ENCODE results near the gene C2CD4C. TPM values are rescaled to one million over a fixed set of nuclear protein-coding genes. Genes with fewer than 3 reads are reported as not detected.
"Not testable (repeated sequence)": the region's sequence is repeated elsewhere in the genome, so short reads cannot be mapped to it uniquely, and the experiment has no call there.

Gene C2CD4C
- total RNA-seq, 1 donor from 2014 or later, result 2.7 TPM

DNA sequence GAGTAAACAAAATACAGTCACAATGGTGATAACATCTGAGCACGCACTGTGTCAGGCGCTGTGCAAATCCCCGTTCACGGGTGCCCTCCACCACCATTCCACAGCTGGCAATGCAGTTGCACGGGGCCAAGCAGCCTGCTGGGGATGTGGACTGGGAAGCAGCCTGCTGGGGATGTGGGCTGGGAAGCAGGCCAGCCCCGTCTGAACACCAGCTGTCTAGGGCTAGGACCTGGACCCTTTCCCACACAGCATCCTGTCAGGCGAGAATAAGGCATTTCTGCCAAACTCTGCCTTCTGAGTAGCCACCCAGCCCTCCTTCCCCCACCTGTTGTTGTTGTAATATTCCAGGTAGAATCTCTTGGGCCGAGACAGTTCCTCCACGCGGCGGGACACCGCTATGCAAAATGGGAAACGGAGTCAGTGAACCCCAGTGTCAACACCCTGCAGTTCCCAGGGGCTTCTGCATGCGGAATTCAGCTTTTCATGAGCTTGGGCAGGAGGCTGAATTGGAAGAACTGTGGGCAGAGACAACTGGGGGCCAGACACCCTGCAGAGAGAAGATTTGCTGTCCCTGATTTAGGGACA, 36.5 kb downstream of the C2CD4C start:
- intact Hi-C loops (cut with DNase I), result no loop called here
- peak; percentile 80 for DNase-seq (ENCODE audit: low spot score)

DNA sequence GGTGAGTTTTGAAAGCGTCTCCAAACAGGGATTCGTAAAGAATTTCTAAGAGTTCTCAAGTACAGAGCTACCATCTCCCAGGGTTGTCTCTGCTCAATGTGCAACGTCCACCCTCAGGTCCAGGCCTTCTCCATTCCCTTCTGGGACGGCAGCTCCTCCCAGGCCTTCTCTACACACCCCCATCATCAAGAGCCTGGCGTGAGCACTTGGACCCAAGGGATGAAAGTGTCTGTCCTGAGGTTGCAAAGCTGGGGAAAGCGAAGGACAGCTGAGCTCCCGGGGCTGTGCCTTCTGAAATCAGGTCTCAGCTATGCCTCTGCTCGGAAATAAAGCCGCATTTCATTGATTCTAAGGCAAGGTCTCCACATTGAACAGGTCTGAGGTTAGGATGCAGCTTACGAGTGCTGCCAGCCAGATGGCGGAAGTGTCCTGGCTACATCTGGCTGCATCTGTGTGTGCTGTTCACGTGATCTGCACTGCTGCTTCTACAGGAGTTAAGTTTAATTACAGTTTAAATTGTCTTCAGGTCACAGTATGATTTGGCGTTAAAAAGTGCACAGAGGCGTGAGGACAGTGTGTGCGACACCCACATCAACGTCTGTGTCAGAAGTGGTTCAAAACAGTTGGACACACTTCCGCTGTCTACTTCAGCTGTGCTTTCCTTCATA, 37.3 kb downstream of the C2CD4C start:
- intact Hi-C loops (cut with DNase I), result no loop called here
- DNase-seq (ENCODE audit: low spot score), result no peak

DNA sequence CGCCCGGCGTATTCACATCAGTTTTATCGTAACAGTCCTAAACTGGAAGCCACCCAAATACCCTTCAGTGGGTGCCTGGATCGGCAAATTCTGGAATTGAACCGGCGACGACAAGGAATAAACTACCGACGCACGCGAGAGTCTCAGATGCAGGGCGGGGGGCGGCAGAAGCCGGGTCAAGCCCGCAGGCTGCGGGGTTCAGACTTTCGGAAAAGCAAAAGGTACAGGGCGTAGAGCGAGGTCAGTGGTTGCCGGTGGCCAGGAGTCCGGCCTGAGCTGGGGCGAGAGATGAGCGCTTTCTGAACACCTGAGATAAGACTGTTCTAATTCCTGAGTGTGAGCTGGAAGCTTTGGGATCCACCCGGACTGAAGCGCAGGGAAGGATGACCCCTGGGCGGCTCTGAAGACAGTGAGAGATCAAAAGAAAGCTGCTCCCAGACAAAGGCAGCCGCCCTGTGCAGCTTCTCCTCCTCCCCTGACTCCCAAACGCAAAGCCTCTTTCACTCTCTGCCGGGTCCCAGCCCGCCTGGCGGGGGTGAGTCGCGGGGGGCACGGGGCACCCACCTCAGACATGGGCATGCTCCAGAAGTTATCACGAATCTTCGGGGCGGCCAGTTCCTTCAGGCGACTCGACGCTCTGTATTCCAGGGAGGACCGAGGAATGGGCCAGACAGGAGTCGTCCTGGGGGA, 38.2 kb downstream of the C2CD4C start:
- no peak for DNase-seq (ENCODE audit: low spot score)
- intact Hi-C loops (cut with DNase I), result no loop called here

DNA sequence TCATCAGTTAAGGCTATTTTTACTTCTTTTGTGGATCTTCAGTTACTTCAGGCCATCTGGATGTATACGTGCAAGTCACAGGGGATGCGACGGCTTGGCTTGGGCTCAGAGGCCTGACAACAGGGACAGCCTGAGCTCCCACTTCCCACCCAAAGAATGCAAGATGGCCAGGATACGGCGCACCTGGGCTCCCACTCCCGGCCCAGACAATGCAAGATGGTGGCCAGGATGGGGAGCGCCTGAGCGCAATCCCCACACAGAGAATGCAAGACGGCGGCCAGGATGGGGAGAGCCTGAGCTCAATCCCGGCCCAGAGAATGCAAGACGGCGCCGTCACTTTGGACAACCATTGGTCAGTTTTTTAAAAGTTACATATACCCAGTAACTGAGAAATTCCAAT, 39.1 kb downstream of the C2CD4C start:
- intact Hi-C loops (cut with DNase I), result no loop called here
- no peak for DNase-seq (ENCODE audit: low spot score)

DNA sequence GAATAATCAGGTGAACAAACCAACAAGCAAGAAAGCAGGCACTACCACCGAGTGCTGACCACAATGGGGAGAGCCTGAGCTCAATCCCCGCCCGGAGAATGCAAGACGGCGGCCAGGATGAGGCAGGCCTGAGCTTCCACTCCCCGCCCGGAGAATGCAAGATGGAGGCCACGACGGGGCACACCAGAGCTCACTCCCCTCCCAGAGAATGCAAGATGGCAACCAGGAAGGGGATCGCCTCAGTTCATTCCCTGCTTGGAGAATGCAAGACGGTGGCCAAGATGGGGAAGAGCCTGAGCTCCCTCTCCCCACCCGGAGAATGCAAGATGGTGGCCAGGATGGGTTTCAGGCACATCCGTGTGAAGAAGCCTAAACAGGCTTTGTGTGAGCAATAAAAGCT, 39.7 kb downstream of the C2CD4C start:
- peak; percentile 47 for DNase-seq (ENCODE audit: low spot score)
- intact Hi-C loops (cut with DNase I), result no loop called here

DNA sequence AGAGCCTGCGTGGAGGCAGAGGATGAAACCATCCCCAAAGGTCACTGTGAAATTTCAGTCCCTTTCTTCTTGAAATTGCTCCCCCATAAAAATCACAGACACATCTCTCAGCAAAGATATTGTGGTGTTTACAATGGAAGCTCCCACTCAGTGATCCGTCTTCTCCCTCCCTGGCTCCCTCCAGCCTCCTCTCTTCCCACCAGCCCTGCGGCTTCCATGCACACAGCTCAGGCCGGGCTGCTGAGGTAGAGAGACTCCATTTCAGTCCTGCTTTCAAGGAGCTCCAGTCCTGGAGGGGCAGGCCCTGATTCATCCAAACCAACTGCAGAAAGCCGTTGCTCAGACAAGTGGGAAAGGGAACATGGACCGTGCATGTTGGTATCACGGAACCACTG, 40.3 kb downstream of the C2CD4C start:
- intact Hi-C loops (cut with DNase I), result no loop called here

DNA sequence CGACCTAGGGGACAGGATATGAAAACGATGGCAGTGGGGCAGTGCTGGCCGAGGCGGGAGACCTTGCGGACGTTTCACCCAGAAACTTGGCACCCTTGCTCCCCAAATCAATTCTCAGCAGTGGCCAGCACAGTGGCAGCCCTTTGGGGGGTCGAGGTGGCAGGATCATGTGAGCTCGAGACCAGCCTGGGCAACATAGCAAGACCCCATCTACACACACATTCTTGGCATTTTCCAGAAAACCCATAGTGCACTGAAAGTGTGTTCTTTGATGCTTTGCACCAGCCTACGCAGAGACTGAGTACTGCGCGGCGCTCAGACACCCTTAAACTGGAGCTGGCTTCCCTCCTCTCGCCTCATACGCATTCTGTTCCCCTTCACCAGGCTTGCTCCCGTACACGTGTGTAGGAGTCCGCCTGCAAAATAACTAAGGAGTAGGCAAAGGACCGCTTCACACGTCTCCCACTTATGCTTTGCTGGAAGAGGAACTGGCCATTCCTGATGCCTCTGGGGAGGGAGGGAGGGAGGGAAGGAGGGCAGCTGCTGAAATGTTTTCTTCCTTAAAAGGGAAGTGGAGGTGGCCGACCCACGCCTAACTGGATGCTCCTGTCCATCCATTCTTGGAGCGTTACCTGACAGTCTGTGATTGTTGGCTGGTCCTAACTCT, 40.9 kb downstream of the C2CD4C start:
- intact Hi-C loops (cut with DNase I), result no loop called here
- no peak for DNase-seq (ENCODE audit: low spot score)

More for the DNA sequence above, 40.3 kb downstream of the C2CD4C start:
- DNase-seq (ENCODE audit: low spot score), result no peak

DNA sequence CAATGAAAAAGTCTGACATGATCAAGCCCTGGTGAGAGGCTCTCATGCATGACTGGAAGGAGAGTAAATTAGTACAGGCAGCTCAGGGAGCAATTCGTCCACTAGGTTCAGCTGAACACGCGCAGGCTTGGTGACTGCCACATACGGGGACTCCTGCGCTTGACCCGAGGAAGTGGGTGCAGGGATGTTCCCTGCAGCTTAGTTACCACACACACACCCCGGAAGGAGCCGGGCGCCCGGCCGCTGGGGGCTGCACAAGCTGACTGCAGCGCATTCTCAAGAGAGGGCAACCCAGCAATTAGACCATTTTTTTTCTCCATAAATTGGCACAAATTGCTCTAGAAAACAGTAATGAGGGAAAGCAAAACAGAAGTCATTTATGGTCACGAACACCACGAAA, 41.4 kb downstream of the C2CD4C start:
- DNase-seq (ENCODE audit: low spot score), result no peak
- intact Hi-C loops (cut with DNase I), result no loop called here

DNA sequence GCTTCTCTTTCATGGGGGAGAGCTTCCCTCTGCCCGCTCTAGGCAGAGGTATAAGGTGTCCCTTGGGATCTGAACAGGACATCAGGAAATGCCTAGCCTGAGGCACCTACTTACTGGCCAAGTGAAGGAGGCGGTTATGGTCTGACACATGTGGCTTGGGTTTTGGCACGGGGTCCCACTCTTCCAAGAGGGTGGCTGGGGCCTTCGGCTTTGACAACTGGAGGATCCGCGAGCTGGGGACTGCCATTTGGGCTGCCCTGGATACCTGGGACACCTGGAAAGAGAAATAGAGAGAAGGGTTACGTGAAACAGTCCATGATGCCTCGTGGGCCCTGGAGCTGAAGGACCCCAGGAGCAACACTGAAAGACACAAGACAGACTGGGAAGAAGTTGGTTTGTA, 42.0 kb downstream of the C2CD4C start:
- intact Hi-C loops (cut with DNase I), result no loop called here
- DNase-seq (ENCODE audit: low spot score), result no peak

DNA sequence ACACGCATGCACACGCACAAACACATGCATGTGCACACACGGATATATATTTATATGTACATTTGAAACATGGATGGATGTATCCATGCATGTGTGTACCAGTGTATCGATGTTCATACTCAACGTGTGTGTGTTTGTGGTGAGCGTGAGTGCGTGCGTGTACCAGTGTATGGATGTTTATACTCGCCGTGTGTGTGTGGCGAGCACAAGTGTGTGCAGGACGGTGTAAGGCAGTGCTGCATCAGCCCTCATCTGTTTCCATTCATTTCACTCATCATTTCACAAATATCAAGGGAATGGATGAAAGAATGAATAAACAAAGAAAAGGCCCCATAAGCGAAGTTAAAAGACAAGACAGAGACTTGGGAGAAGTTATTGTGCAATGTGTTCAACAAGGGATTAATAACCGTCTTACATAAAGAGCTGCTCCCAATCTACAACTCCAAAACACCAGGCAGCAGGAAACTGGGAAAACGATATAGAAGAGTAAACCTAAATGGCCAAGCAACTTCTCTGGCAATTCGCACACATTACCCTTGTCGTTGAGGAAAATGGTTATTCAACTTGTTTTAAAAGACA, 42.7 kb downstream of the C2CD4C start:
- intact Hi-C loops (cut with DNase I), result no loop called here
- no peak for DNase-seq (ENCODE audit: low spot score)

DNA sequence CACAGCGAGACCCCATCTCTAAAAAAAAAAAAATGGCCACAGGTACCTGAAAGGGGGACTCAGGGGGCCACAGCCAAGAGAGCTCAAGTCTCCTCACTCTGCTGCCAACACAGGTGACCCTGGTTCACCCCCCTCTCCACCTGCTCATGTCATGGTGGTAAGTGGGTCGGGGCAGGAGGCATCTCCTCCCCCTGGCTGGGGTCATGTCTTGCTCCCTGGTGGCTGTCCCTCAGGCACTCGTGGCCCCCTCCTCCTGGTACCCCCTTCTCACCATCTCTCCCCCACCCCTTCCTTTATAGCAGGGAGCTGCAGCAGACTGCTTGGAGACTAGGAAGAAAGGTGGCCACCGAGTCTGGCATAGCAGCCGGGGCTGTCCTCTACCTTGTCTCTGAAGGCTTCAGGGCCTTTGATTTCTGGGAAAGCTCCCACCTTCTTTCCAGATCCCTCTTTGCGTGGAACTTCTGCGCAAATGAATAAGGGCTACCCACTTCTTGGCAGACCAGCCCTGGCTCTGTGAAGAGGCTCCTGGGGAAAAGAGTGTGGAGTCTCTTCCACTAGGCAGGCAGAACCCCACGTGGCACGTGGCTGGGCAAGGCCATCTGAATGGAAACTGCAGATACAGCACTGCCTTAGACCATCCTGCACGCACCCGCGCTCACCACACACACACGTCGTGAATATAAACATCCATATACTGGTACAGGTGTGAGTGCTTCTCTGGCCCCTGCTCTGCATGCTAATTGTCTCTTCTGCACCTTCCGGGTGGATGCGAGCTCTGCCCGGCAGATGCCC, 44.3 kb downstream of the C2CD4C start:
- DNase-seq (ENCODE audit: low spot score), result no peak

DNA sequence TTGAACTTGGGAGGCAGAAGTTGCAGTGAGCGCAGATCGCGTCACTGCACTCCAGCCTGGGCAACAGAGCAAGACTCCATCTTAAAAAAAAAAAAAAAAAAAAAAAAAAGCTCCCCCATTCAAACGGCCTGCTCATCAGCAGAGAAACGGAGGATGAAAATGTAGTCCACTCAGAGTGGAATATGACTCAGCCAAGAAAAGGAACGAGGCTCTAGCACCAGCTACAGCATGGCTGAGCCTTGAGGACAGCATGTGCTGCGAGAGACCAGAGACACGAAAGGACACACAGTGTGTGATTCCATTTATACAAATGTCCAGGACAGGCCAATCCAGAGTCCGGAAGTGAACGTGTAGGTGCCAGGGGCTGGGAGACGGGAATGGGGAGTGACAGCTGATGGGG, 46.3 kb downstream of the C2CD4C start:
- intact Hi-C loops (cut with DNase I), result no loop called here
- DNase-seq (ENCODE audit: low spot score), result no peak

More for the DNA sequence above, 44.3 kb downstream of the C2CD4C start:
- intact Hi-C loops (cut with DNase I), result no loop called here

DNA sequence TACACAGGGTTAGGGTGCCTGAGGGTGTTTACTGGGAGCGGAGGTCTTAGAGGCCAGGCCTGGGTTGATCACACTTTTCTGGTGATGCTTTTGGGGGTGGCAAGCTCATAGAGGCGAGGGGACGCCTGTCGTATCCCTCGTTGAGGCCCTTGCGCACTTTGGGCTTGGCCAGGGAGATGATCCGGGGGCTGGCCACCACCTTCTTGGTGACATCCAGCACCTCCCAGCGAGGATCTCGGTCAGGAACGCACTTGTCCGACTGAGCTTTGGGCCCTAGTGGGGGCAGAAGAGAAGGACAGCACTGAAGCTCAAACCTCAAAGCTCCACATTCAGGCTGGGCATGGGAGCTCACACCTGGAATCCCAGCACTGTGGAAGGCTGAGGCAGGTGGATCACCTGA, 46.8 kb downstream of the C2CD4C start:
- intact Hi-C loops (cut with DNase I), result no loop called here
- no peak for DNase-seq (ENCODE audit: low spot score)

DNA sequence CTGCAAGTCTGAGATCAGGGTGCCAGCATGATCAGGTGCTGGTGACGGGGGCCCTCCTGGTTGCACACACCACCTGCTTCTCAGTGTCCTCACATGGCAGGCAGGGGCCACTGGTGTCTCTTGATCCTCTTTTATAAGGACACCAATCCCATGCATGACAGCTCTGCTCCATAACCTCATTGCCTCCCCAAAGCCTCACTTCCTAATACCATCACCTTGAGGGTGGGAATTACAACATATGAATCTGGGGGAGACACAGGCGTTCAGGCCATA, 49.4 kb downstream of the C2CD4C start:
- DNase-seq (ENCODE audit: low spot score), result no peak
- intact Hi-C loops (cut with DNase I), result no loop called here

DNA sequence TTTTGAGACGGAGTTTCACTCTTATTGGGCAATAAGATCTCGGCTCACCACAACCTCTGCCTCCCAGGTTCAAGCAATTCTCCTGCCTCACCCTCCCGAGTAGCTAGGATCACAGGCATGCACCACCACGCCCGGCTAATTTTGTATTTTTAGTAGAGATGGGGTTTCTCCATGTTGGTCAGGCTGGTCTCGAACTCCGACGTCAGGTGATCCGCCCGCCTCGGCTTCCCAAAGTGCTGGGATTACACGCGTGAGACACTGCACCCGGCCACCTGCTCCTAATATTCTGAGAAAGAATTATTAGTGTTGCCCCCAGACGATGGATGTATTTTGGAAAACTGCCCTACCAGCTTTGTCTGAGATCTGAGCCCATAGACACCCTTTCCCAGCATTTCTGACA, 53.4 kb downstream of the C2CD4C start:
- DNase-seq (ENCODE audit: low spot score), result peak; percentile 35
- intact Hi-C loops (cut with DNase I), result not testable (repeated sequence)

Other genes starting within 250 kb of the C2CD4C start
- 0.81 TPM for gene PLPP2, start 117.7 kb downstream of the C2CD4C start, total RNA-seq
- gene MIER2, start 64.4 kb downstream of the C2CD4C start, total RNA-seq, result 21.8 TPM
- gene SHC2, start 51.9 kb upstream of the C2CD4C start, total RNA-seq, result 16.8 TPM
- 0.40 TPM for gene MADCAM1, start 87.3 kb upstream of the C2CD4C start, total RNA-seq
- gene TPGS1, start 98.3 kb upstream of the C2CD4C start, total RNA-seq, result 11.2 TPM
- 78.2 TPM for gene CDC34, start 122.6 kb upstream of the C2CD4C start, total RNA-seq
- 0.43 TPM for gene GZMM, start 134.9 kb upstream of the C2CD4C start, total RNA-seq
- gene BSG, start 163.4 kb upstream of the C2CD4C start, total RNA-seq, result 1,183 TPM
- 12.0 TPM for gene HCN2, start 180.7 kb upstream of the C2CD4C start, total RNA-seq
- 37.3 TPM for gene POLRMT, start 224.4 kb upstream of the C2CD4C start, total RNA-seq
- gene FGF22, start 230.7 kb upstream of the C2CD4C start, total RNA-seq, result not detected

Measured in cardiac septum (tissue), 1 donor.